Naive B cell (primary cell): ENCODE measurements around the gene CHKB. TPM values are rescaled to one million over a fixed set of nuclear protein-coding genes. Genes with fewer than 3 reads are reported as not detected.
A peak's percentile ranks its signal among the peaks of the same experiment; 100 is the strongest.

Source experiments
- ATAC-seq, 2 donors: fragments of 150-1000 bp; cut with Tn5 transposase; 2 replicates each; pipeline ENCODE4 v1.10.0; 2021; ENCODE audit warnings: low read depth in 2 of 2, mild to moderate bottlenecking in 2 of 2, moderate library complexity in 2 of 2
- DNase-seq: peaks from one replicate; pipeline ENCODE4 v3.0.0; 2022
- H3K27ac Mint-ChIP-seq, 6 donors: one replicate each; pipeline ENCODE4 v1.8.0; 2020 to 2022; ENCODE audit warnings: mild to moderate bottlenecking in 6 of 6, mixed read lengths in 6 of 6, moderate library complexity in 5 of 6, inconsistent platforms in 2 of 6
- H3K27me3 Mint-ChIP-seq, 3 donors: one replicate each; pipeline ENCODE4 v1.8.0; 2021 to 2022; ENCODE audit warnings: mixed read lengths in 3 of 3, mild to moderate bottlenecking in 1 of 3
- H3K36me3 Mint-ChIP-seq, 2 donors: one replicate each; pipeline ENCODE4 v1.8.0; 2020 to 2022; ENCODE audit warnings: mixed read lengths in 2 of 2, inconsistent platforms in 1 of 2, mild to moderate bottlenecking in 1 of 2
- H3K4me1 Mint-ChIP-seq, 3 donors: one replicate each; pipeline ENCODE4 v1.8.0; 2020 to 2022; ENCODE audit warnings: mixed read lengths in 3 of 3, inconsistent platforms in 1 of 3, mild to moderate bottlenecking in 1 of 3, moderate library complexity in 1 of 3
- H3K4me3 Mint-ChIP-seq, 8 donors: one replicate each; pipeline ENCODE4 v1.8.0; 2020 to 2022; ENCODE audit warnings: mild to moderate bottlenecking in 8 of 8, mixed read lengths in 8 of 8, moderate library complexity in 8 of 8, inconsistent platforms in 2 of 8
- H3K9me3 Mint-ChIP-seq, 7 donors: one replicate each; pipeline ENCODE4 v1.8.0; 2020 to 2022; ENCODE audit warnings: mixed read lengths in 7 of 7, mild to moderate bottlenecking in 5 of 7, inconsistent platforms in 2 of 7, moderate library complexity in 1 of 7
- polyA plus RNA-seq, 6 donors: library from polyadenylated mRNA; unstranded; fragments of 300-500 nt; fragmentation: Illumina TruSeq; gene quantifications; one replicate each; pipeline ENCODE4 v1.2.3, GENCODE V29; 2021; ENCODE audit warnings: low read depth in 6 of 6

Gene CHKB, protein sequence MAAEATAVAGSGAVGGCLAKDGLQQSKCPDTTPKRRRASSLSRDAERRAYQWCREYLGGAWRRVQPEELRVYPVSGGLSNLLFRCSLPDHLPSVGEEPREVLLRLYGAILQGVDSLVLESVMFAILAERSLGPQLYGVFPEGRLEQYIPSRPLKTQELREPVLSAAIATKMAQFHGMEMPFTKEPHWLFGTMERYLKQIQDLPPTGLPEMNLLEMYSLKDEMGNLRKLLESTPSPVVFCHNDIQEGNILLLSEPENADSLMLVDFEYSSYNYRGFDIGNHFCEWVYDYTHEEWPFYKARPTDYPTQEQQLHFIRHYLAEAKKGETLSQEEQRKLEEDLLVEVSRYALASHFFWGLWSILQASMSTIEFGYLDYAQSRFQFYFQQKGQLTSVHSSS
- 10 to 100 TPM; 36.2 to 50.8 (median 42.0) TPM for polyA plus RNA-seq

- DNase-seq = peak; percentile 99
- H3K27me3 Mint-ChIP-seq = no peaks in the 10 kb centered on the region
- H3K4me1 Mint-ChIP-seq = peaks cover 6 to 34% (median 10%) of the 10 kb centered on the region in 3 donors
- peak within 1 kb of the TSS; percentile 91 to 100 (median 96) for H3K27ac Mint-ChIP-seq
- H3K36me3 Mint-ChIP-seq = no peaks in the 10 kb centered on the region
- H3K9me3 Mint-ChIP-seq = no peaks in the 10 kb centered on the region
- peak; percentile 89 for ATAC-seq
- peak within 1 kb of the TSS; percentile 91 to 97 (median 95) for H3K4me3 Mint-ChIP-seq
These were observed at the start of gene CHKB for GRCh38 chr22:50582493-50583293. Gene CHKB (minus strand): TSS chr22:50582849. CDS start chr22:50582781, 68 bp downstream.

DNA sequence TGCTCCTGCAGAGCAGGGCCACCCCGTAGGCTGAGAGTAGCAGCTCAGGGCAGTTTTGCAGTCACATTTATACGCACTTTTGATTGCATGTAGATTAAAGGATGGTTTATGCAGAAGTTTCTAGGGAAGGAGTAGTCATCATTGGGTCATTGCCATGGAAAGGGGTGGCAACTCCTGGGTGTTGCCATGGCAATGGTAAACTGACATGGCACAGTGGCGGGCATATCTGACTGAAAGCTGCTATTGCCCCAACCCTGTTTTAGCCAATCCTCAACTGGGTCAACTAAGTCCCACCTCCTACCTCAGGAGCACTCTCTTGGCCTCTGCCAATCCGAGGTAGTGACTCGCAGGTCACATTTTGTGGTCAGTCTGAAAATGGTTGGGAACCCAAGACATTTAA is 47.7 kb upstream of the CHKB start:
- H3K9me3 Mint-ChIP-seq = no peaks in the 10 kb centered on the region
- DNase-seq (no peak), ATAC-seq (no peak)
- H3K4me3 Mint-ChIP-seq = peak overlapping the region in 2 of 8 donors; percentile 61 to 74
- no peaks in the 10 kb centered on the region for H3K36me3 Mint-ChIP-seq
- peak overlapping the region in 1 of 6 donors; percentile 68 for H3K27ac Mint-ChIP-seq
- H3K27me3 Mint-ChIP-seq = no peaks in the 10 kb centered on the region
- peaks cover 14 to 18% (median 16%) of the 10 kb centered on the region in 3 donors for H3K4me1 Mint-ChIP-seq

DNA sequence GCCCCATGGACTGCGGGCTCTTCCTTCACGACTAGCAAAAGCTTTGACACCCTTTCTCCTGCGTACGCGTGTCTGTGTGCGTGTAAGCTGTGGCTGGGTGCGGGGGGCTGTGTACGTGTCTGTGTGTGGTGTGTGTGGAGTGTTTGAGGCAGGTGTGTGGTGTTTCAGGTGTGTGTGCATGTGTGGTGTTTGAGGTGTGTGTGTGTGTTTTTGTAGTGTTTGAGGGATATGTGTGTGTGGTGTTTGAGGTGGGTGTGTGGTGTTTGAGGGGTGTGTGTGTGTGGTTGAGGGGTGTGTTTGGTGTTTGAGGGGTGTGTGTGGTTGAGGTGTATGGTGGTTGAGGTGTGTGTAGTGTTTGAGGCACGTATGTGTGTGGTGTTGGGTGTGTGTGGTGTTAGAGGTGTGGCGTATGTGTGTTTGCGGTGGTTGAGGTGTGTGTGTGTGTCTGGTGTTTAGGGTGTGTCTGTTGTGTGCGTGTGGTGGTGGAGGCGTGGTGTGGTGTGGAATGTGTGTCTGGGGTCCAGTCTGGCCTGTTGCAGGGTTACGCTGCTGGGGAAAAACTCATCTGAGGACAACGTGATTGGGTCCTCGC is 46.0 kb upstream of the CHKB start:
- no peaks in the 10 kb centered on the region for H3K27me3 Mint-ChIP-seq
- H3K4me1 Mint-ChIP-seq = peaks cover 14 to 18% (median 16%) of the 10 kb centered on the region in 3 donors
- ATAC-seq (no peak), DNase-seq (no peak)
- no peaks in the 10 kb centered on the region for H3K36me3 Mint-ChIP-seq
- H3K27ac Mint-ChIP-seq = peak overlapping the region in 4 of 6 donors; percentile 37 to 97 (median 84)
- H3K9me3 Mint-ChIP-seq = no peaks in the 10 kb centered on the region
- H3K4me3 Mint-ChIP-seq = peak overlapping the region; percentile 82 to 95 (median 92)

DNA sequence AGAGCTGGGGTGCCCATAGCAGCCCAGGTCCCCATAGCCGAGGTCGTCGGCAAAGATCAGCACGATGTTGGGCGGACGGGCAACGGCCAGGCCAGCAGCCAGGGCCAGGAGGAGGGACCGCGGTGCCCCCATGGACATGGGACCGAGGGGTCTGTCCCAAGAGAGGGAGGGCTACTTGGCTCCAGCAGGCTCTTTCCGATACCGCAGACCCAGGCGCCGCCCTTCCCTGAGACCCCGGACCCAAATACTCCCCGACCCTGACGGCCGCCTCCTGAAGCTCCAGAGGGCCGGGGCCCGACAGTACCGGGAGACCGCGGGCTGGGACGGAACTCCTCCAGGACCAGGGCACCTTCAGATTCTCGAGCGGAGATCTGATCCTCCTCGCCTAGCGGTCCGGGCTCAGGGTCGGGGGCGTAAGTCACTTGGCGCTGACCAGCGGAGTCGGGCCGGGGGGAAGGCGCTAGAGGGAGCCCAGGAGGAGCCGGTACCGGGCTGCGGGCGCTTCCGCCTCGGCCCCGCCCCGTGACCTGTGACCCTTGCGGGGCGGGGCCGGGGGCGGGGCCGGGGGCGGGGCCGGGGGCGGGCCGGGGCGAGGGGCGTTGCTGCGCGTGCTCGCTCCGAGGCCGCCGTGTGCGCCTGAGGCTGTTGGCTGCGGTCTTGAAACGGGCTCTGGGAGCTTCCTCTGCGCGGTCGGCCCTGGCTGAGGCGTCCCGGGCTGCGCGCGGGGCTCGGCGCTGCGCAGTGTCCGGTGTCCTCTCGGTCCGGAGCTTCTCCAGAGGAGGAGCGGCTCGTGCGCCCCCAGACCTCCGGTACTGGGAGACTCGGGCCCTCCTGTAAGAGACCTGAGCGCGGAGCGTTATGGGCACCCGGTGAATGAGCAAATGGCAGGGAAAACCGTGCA is 45.2 kb upstream of the CHKB start, which contains the start of gene ARSA:
Gene ARSA (minus strand): TSS at position 511 of the 901 bp plus-strand sequence. CDS start 373 bp downstream, at position 138.
- Mint-ChIP-seq H3K4me1 (peaks cover 14 to 18% (median 16%) of the 10 kb centered on the region in 3 donors), H3K27ac (peak within 1 kb of the TSS in 5 of 6 donors; percentile 37 to 97 (median 90)), H3K4me3 (peak within 1 kb of the TSS; percentile 82 to 95 (median 92)), H3K36me3 (no peaks in the 10 kb centered on the region), H3K27me3 (no peaks in the 10 kb centered on the region), H3K9me3 (no peaks in the 10 kb centered on the region)
- DNase-seq (peak; percentile 73), ATAC-seq (peak; percentile 88 to 89)

DNA sequence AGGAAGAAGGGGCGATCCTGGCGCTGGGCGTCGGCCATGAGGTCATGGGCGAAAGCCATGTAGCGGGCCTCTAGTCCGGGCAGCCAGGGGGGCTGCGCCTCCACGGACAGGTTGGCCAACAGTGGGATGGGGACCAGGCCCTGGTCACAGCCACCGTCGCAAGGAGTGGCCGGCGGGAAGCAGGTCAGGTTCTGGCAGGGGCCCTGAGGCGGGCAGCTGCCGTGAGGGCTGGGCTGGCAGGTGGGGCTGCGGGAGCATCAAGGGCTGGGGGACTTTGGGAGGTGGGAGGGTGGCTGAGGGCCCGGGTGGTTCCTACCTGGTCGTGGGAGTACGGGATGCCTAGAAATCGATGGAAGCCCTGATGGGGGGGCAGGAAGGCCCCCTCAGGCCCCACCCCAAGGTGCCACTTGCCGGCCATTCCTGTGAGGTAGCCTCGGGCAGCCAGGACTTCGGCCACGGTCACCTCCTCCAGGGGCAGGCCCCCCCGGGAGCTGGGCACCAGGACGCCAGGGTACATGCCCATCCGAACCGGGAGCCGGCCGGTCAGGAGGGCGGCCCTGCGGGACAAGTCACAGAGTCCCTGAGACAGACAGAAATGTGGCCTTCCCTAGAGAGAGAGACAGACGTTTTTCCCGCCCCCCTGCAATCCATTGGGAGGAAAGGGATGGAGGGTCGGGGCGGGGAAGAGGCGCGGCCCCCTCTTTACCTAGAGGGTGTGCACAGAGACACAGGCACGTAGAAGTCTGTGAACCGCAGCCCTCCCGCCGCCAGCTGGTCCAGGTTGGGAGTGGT is 44.4 kb upstream of the CHKB start:
- no peaks in the 10 kb centered on the region for H3K36me3 Mint-ChIP-seq
- no peaks in the 10 kb centered on the region for H3K27me3 Mint-ChIP-seq
- H3K4me1 Mint-ChIP-seq = peaks cover 20 to 26% (median 22%) of the 10 kb centered on the region in 3 donors
- peak overlapping the region; percentile 80 to 89 (median 84) for H3K4me3 Mint-ChIP-seq
- no peaks in the 10 kb centered on the region for H3K9me3 Mint-ChIP-seq
- peak overlapping the region in 3 of 6 donors; percentile 54 to 93 (median 64) for H3K27ac Mint-ChIP-seq
- no peak for ATAC-seq
- no peak for DNase-seq

DNA sequence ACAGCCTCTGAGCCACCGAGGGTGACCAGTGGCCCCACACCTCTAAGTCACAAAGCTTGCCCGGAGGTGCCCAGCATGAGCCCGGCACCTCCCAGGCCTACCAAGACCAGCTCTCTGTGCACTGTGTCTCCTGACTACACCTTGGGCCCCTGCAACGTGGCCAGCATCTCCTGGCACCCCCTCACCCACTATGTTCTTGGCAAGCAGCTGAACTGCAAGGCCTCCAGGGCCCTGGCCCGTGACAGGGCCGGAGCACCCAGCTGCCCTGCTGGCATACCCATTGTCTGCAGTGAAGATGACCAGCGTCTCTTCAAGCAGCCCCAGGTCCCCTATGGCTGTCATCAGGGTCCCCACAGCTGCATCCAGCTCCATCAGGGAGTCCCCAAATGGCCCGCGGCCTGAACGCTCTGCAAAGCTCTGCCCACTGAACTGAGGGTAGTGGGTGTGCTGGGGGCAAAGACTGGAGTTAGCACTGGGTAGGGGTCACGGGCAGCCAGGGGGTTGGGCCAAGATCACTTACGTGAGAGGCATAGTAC is 43.7 kb upstream of the CHKB start:
- Mint-ChIP-seq H3K4me1 (peaks cover 25 to 33% (median 28%) of the 10 kb centered on the region in 3 donors), H3K27ac (peak overlapping the region in 3 of 6 donors; percentile 64 to 93 (median 85))

GRCh38 chr22:50625568-50626313 is 43.1 kb upstream of the CHKB start:
- ATAC-seq = no peak
- peak overlapping the region in 2 of 6 donors; percentile 13 to 50 for H3K27ac Mint-ChIP-seq
- H3K4me1 Mint-ChIP-seq = peaks cover 32 to 39% (median 35%) of the 10 kb centered on the region in 3 donors
- H3K4me3 Mint-ChIP-seq = peak overlapping the region in 3 of 8 donors; percentile 17 to 66 (median 65)
- DNase-seq = no peak
- H3K27me3 Mint-ChIP-seq = no peaks in the 10 kb centered on the region
- H3K9me3 Mint-ChIP-seq = no peaks in the 10 kb centered on the region
- no peaks in the 10 kb centered on the region for H3K36me3 Mint-ChIP-seq

More for the DNA sequence above, 43.7 kb upstream of the CHKB start:
- peak overlapping the region; percentile 32 to 89 (median 72) for H3K4me3 Mint-ChIP-seq
- DNase-seq (no peak), ATAC-seq (no peak)
- no peaks in the 10 kb centered on the region for H3K9me3 Mint-ChIP-seq
- no peaks in the 10 kb centered on the region for H3K27me3 Mint-ChIP-seq
- H3K36me3 Mint-ChIP-seq = no peaks in the 10 kb centered on the region

GRCh38 chr22:50625131-50625567 is 42.5 kb upstream of the CHKB start:
- DNase-seq (no peak), ATAC-seq (no peak)
- Mint-ChIP-seq H3K27ac (peak overlapping the region in 2 of 6 donors; percentile 13 to 42), H3K9me3 (no peaks in the 10 kb centered on the region), H3K4me1 (peaks cover 36 to 45% (median 40%) of the 10 kb centered on the region in 3 donors), H3K27me3 (no peaks in the 10 kb centered on the region), H3K36me3 (no peaks in the 10 kb centered on the region), H3K4me3 (peak overlapping the region in 1 of 8 donors; percentile 63)

DNA sequence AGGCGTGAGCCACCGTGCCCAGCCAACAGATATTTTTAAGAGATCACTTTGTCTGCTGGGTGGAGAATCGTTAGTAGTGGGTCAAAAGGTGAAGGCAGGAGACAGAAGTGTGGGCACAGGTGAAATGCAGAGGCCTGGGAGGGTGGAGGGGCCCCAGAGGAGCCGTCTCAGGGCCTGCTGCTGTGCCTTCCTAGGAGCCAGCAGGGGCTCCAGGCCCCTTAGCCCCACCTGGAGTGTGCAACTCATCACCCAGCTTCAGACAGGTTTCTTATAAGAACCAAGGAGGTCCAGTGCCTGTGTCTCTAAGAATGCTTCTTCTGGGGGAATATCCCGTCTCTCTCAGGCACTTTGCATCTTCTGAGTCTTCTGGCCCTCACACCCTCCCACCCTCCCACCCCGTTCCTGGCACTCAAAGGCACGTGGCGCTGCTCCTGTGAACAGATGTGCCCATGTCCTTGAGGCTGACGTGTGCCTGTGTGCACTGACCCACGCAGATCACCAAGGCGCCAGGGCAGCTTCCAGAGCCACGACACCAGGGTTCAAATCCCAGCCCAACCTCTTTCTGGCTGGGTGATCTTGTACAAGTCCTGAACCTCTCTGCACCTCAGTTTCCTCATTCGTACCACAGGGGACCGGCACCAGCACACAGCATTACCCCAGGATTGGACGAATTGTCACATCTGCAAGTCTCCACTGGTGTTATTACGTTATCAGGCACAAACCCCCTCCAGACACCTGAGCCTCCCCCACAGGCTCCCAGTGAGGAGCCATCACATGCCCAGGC is 41.9 kb upstream of the CHKB start:
- no peak for DNase-seq
- no peaks in the 10 kb centered on the region for H3K9me3 Mint-ChIP-seq
- no peaks in the 10 kb centered on the region for H3K36me3 Mint-ChIP-seq

DNA sequence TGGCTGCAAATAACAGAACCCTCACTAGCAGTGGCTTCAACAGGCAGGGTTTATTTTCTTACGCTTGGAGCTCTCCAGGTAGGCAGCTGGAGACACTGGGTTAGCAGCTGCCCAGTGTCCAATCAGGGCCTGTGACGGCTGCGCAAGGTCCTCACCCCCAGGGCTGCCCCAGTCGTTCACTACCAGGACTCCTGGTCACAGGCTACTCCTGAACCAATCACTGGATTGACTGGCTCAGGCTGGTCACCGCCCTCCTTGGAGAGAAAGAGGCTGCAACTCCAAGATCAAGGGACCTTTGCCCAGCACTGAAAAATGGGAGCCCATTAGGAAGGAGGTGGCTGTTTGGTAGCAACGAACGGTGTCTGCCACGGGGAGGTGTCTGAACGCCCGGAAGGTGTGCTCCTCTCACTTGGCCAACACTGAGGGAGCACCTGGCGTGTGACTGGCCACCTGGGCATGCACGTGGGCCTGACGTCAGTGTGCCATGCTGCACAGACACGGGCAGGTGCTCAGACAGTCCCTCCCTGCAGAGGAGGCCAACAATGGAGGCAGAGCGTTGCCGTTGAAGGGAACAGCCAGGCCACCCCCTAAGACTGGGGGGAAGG is 40.2 kb upstream of the CHKB start:
- Mint-ChIP-seq H3K27me3 (no peaks in the 10 kb centered on the region), H3K4me3 (peak overlapping the region in 1 of 8 donors; percentile 93), H3K36me3 (no peaks in the 10 kb centered on the region), H3K4me1 (peaks cover 29 to 43% (median 37%) of the 10 kb centered on the region in 3 donors), H3K9me3 (no peaks in the 10 kb centered on the region), H3K27ac (peak overlapping the region in 4 of 6 donors; percentile 97 to 100 (median 98))
- ATAC-seq = no peak
- DNase-seq = no peak

More for the DNA sequence above, 41.9 kb upstream of the CHKB start:
- H3K27ac Mint-ChIP-seq = peak overlapping the region in 3 of 6 donors; percentile 13 to 82 (median 37)
- peaks cover 37 to 47% (median 46%) of the 10 kb centered on the region in 3 donors for H3K4me1 Mint-ChIP-seq
- peak overlapping the region in 2 of 8 donors; percentile 54 to 63 for H3K4me3 Mint-ChIP-seq
- no peaks in the 10 kb centered on the region for H3K27me3 Mint-ChIP-seq
- no peak for ATAC-seq
